A673 (cell line): ENCODE data around the gene ENOX1. TPM values are rescaled to one million over a fixed set of nuclear protein-coding genes. Genes with fewer than 3 reads are reported as not detected.

ENCODE experiments used
- BruUV-seq: library from RNA; stranded (reverse); fragments of 400-500 nt; replicated peaks from 2 replicates; lab custom pipeline; 2021; lab: Mats Ljungman, UMichigan
- CTCF ChIA-PET: fragments of 300-600 bp; sonication (Branson Sonifier 250); formaldehyde crosslinking; loops from one replicate; lab custom pipeline; 2022; ENCODE audit warnings: antibody characterized with exemption; lab: Charles Lee
- POLR2A ChIA-PET: fragments of 300-600 bp; sonication (Branson Sonifier 250); formaldehyde crosslinking; loops from one replicate; lab custom pipeline; 2022; ENCODE audit warnings: antibody characterized with exemption; ENCODE audit not compliant: low non-redundant PET; lab: Charles Lee
- DNase-seq: peaks from one replicate; pipeline ENCODE4 v3.0.0-alpha.2; 2015; ENCODE audit warnings: low spot score
- H3K27ac ChIP-seq: fragments of 200-600 bp; sonication (generic); 2 replicates; pipeline ENCODE4 v1.5.1; 2016; ENCODE audit warnings: mixed run types, low read depth, mild to moderate bottlenecking, mixed read lengths, antibody characterized with exemption, low read length; ENCODE audit not compliant: poor library complexity, severe bottlenecking
- H3K27me3 ChIP-seq: fragments of 200-600 bp; sonication (generic); replicated peaks from 2 replicates; pipeline ENCODE4 v1.6.1; 2017; ENCODE audit warnings: mixed run types, low read depth, mild to moderate bottlenecking, mixed read lengths, antibody characterized with exemption, low read length; ENCODE audit not compliant: insufficient read depth, poor library complexity
- H3K36me3 ChIP-seq: fragments of 200-600 bp; sonication (generic); 2 replicates; pipeline ENCODE4 v1.6.1; 2016; ENCODE audit warnings: mixed run types, mild to moderate bottlenecking, mixed read lengths, antibody characterized with exemption, low read length; ENCODE audit not compliant: insufficient read depth, poor library complexity, severe bottlenecking
- H3K4me1 ChIP-seq: fragments of 200-600 bp; sonication (generic); 2 replicates; pipeline ENCODE4 v1.6.1; 2017; ENCODE audit warnings: mixed run types, mild to moderate bottlenecking, mixed read lengths, antibody characterized with exemption, low read length; ENCODE audit not compliant: insufficient read depth, poor library complexity, severe bottlenecking
- H3K4me3 ChIP-seq: fragments of 200-600 bp; sonication (generic); 2 replicates; pipeline ENCODE4 v1.5.1; 2016; ENCODE audit warnings: low read depth, mixed run types, mild to moderate bottlenecking, mixed read lengths, low read length; ENCODE audit not compliant: poor library complexity, severe bottlenecking
- H3K9me3 ChIP-seq: fragments of 200-600 bp; sonication (generic); 2 replicates; pipeline ENCODE4 v1.6.1; 2016; ENCODE audit warnings: mixed run types, low read depth, mild to moderate bottlenecking, mixed read lengths, antibody characterized with exemption, low read length; ENCODE audit not compliant: poor library complexity, severe bottlenecking
- EZH2 ChIP-seq: fragments of 200-600 bp; sonication (generic); IDR thresholded peaks from 2 replicates; pipeline ENCODE4 v1.6.1; 2017; ENCODE audit warnings: borderline replicate concordance, low read depth, mild to moderate bottlenecking, mixed read lengths, antibody characterized with exemption, low read length; ENCODE audit not compliant: poor library complexity, severe bottlenecking
- intact Hi-C: fragments of 100-400 bp; cut with micrococcal nuclease; formaldehyde crosslinking; loops from one replicate; pipeline ENCODE4 v1.10.0; 2022; ENCODE audit not compliant: unreplicated experiment
- total RNA-seq: library from RNA; stranded (reverse); gene quantifications from 2 replicates; pipeline ENCODE4 v1.2.3, GENCODE V29; 2021
- TF ChIP-seq, protein P1 (sequence below): fragments of 300-800, 200-600 bp; sonication (generic); conservative IDR thresholded peaks from 2 replicates; pipeline ENCODE4 v1.5.1; 2017; ENCODE audit warnings: low read depth, mild to moderate bottlenecking, antibody characterized with exemption, low read length, moderate library complexity, mixed read lengths

Gene ENOX1
- total RNA-seq, 1 experiment from 2014 or later = 4.4 TPM

DNA sequence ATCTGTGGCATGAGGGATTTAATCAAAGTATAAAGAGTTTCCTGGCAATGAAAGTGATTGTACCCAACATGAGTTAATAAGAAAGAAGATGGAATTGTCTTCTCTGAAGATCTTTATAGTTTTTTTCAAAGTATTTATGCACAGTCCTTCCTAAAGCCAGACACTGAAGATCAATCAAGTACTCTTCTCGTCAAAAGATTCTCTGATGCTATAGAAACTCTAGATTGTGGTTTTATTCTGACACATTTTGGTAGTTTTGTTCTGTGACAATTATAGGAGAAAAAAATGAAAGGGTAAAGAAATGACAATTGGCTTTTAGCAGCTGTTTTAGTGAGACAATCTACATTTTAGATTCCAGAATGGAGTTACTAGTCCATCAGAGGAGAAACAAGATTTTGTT lies 10.4 kb upstream of the ENOX1 start:
- Histone ChIP-seq H3K4me1 (no peaks in the 10 kb centered on the region), H3K36me3 (no peaks in the 10 kb centered on the region), H3K27me3 (no peaks in the 10 kb centered on the region), H3K4me3 (no peak overlapping the region), H3K9me3 (no peaks in the 10 kb centered on the region), H3K27ac (no peak overlapping the region)
- intact Hi-C loops = no loop called here
- DNase-seq = no peak
- no peak for TF ChIP-seq EZH2
- TF ChIP-seq, protein P1, sequence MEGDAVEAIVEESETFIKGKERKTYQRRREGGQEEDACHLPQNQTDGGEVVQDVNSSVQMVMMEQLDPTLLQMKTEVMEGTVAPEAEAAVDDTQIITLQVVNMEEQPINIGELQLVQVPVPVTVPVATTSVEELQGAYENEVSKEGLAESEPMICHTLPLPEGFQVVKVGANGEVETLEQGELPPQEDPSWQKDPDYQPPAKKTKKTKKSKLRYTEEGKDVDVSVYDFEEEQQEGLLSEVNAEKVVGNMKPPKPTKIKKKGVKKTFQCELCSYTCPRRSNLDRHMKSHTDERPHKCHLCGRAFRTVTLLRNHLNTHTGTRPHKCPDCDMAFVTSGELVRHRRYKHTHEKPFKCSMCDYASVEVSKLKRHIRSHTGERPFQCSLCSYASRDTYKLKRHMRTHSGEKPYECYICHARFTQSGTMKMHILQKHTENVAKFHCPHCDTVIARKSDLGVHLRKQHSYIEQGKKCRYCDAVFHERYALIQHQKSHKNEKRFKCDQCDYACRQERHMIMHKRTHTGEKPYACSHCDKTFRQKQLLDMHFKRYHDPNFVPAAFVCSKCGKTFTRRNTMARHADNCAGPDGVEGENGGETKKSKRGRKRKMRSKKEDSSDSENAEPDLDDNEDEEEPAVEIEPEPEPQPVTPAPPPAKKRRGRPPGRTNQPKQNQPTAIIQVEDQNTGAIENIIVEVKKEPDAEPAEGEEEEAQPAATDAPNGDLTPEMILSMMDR = no peak
- POLR2A ChIA-PET = no interaction called here
- no TSS peak for BruUV-seq
- CTCF ChIA-PET = no interaction called here

DNA sequence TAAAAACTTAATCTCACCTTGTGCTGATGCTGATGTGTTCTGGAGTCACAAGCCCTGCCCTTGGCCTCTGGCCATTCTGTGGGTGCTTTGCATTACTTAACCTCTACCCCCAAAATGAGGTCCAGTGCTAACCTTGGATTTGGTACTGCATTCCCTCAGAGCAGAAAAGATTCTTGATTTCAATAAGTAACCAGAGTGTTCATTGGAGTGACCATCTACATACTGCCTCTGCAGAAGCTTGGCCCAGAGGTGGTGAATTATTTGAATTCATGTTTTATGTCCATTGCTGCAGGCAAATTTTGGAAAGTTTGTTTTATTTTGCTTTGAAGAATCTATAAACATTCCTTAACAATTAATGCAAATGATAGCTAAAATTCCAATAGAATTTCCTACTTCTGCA lies 7.6 kb upstream of the ENOX1 start:
- POLR2A ChIA-PET = no interaction called here
- Histone ChIP-seq H3K27me3 (no peaks in the 10 kb centered on the region), H3K4me3 (no peak overlapping the region), H3K36me3 (no peaks in the 10 kb centered on the region), H3K4me1 (no peaks in the 10 kb centered on the region), H3K27ac (no peak overlapping the region), H3K9me3 (no peaks in the 10 kb centered on the region)
- intact Hi-C loops = no loop called here
- CTCF ChIA-PET = no interaction called here
- TF ChIP-seq EZH2 = no peak
- TF ChIP-seq, protein P1 = no peak
- BruUV-seq = no TSS peak
- DNase-seq = no peak

DNA sequence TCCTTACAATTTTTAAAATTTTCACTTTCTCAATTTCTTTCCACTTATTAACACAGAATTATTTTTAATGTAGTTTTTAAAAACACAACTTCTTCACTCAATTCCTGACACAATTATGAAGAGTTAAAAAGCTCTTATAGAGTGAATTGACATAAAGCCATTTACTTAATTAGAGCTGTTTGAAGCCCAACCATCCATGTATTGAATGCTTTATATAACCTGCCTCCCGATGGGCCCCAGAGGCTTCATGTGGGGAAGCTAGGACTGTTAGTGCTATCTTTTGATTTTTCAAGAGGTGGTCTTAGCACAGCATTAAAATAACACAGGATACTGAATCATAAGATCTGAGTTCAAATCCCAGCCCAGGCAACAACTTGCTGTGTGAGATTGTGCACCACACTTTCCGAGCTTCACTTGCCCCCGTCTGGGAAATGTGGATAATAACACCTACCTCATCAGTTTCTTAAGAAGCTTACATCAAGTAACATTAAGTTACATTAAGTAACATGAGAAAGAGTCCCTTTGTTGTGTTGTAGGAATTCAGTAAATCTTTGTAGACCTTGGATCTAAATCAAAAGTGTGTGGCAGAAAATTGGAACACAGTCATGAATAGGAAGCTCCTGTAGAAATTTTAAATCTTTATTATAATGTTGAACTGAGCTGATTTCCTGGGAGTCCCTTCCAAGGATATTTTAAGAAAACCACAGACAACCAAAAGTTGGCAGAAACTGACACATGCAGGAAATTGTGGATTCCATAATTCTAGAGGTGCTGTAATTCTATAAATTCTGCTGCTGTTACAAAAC lies 5.5 kb upstream of the ENOX1 start:
- CTCF ChIA-PET = interaction anchor here (1.3 kb wide), 1 partner anchor 489 kb away, joined by 3 read pairs; no protein-coding TSS in a partner anchor
- BruUV-seq = no TSS peak
- no peaks in the 10 kb centered on the region for H3K36me3 ChIP-seq
- H3K27me3 ChIP-seq = no peaks in the 10 kb centered on the region
- intact Hi-C loops = no loop called here
- H3K4me3 ChIP-seq = no peak overlapping the region
- no peaks in the 10 kb centered on the region for H3K9me3 ChIP-seq
- no peak for TF ChIP-seq EZH2
- TF ChIP-seq, protein P1 = 0 out of 2 replicates have a peak, but pooled peaks have one; percentile 12
- peaks cover 4% of the 10 kb centered on the region for H3K4me1 ChIP-seq
- POLR2A ChIA-PET = interaction anchor here (0.7 kb wide), 1 partner anchor 605 kb away, joined by 3 read pairs; no protein-coding TSS in a partner anchor
- no peak overlapping the region for H3K27ac ChIP-seq
- peak; percentile 64 for DNase-seq
